ENCODE measurements around the gene PHLDB2. TPM values are rescaled to one million over a fixed set of nuclear protein-coding genes. Genes with fewer than 3 reads are reported as not detected.
A peak's percentile ranks its signal among the peaks of the same experiment; 100 is the strongest.

Gene PHLDB2
- polyA plus RNA-seq, 1 experiment, result 15.9 TPM

GRCh38 chr3:111998636-111999483 is 139.8 kb downstream of the PHLDB2 start, which contains the start of gene TAGLN3:
Gene TAGLN3 (plus strand): TSS chr3:111998922. CDS start chr3:111999423, 501 bp downstream.
- ChIA-PET POLR2A (interaction anchor here (1.4 kb wide), 1 partner anchor 20 kb away, joined by 4 read pairs; the partner anchor contains the start of gene ABHD10), CTCF (interaction anchor here (0.5 to 11.9 kb wide), 4 partner anchors 10 to 45 kb away, joined by 3 to 118 read pairs (median 18); no protein-coding TSS in a partner anchor)
- Histone ChIP-seq H3K27ac (ENCODE audit: low read depth, low read length) (peak within 1 kb of the TSS; percentile 49), H3K4me3 (ENCODE audit: low read depth, low read length) (peak within 1 kb of the TSS; percentile 55), H3K9me3 (ENCODE audit: control insufficient read depth, insufficient read depth, low read length) (no peaks in the 10 kb centered on the region), H3K27me3 (ENCODE audit: control insufficient read depth, insufficient read depth, low read length) (no peaks in the 10 kb centered on the region)
- no peak for DNase-seq (ENCODE audit: low read depth, low spot score)
- no peak for TF ChIP-seq CTCF (IDR thresholded peaks at IDR 0.05; ENCODE audit: low read depth, low read length)

- no peak for TF ChIP-seq CTCF (IDR thresholded peaks at IDR 0.05; ENCODE audit: low read depth, low read length)
- POLR2A ChIA-PET, result interaction anchor here (1.4 kb wide), 1 partner anchor 21 kb away, joined by 4 read pairs; the partner anchor contains the start of gene ABHD10
- H3K27ac ChIP-seq (ENCODE audit: low read depth, low read length), result peak overlapping the region; percentile 49
- CTCF ChIA-PET, result interaction anchor here (0.5 to 11.9 kb wide), 6 partner anchors 11 to 44 kb away, joined by 3 to 118 read pairs (median 18); no protein-coding TSS in a partner anchor
- no peak for DNase-seq (ENCODE audit: low read depth, low spot score)
- H3K27me3 ChIP-seq (ENCODE audit: control insufficient read depth, insufficient read depth, low read length), result no peaks in the 10 kb centered on the region
- no peaks in the 10 kb centered on the region for H3K9me3 ChIP-seq (ENCODE audit: control insufficient read depth, insufficient read depth, low read length)
- peak overlapping the region; percentile 55 for H3K4me3 ChIP-seq (ENCODE audit: low read depth, low read length)
Observed at GRCh38 chr3:111999484-112000324, 140.6 kb downstream of the PHLDB2 start.

GRCh38 chr3:112000367-112000771 is 141.3 kb downstream of the PHLDB2 start:
- no peak for TF ChIP-seq CTCF (IDR thresholded peaks at IDR 0.05; ENCODE audit: low read depth, low read length)
- no peaks in the 10 kb centered on the region for H3K27me3 ChIP-seq (ENCODE audit: control insufficient read depth, insufficient read depth, low read length)
- H3K9me3 ChIP-seq (ENCODE audit: control insufficient read depth, insufficient read depth, low read length), result no peaks in the 10 kb centered on the region
- no peak overlapping the region for H3K27ac ChIP-seq (ENCODE audit: low read depth, low read length)
- no peak overlapping the region for H3K4me3 ChIP-seq (ENCODE audit: low read depth, low read length)
- no peak for DNase-seq (ENCODE audit: low read depth, low spot score)
- POLR2A ChIA-PET, result no interaction called here
- CTCF ChIA-PET, result interaction anchor here (2.6 to 11.9 kb wide), 3 partner anchors 11 to 43 kb away, joined by 8 to 118 read pairs (median 31); no protein-coding TSS in a partner anchor

- no peak for TF ChIP-seq CTCF (IDR thresholded peaks at IDR 0.05; ENCODE audit: low read depth, low read length)
- Histone ChIP-seq H3K27ac (ENCODE audit: low read depth, low read length) (no peak overlapping the region), H3K9me3 (ENCODE audit: control insufficient read depth, insufficient read depth, low read length) (no peaks in the 10 kb centered on the region), H3K27me3 (ENCODE audit: control insufficient read depth, insufficient read depth, low read length) (no peaks in the 10 kb centered on the region), H3K4me3 (ENCODE audit: low read depth, low read length) (no peak overlapping the region)
- DNase-seq (ENCODE audit: low read depth, low spot score), result no peak
- CTCF ChIA-PET, result interaction anchor here (1.2 to 11.9 kb wide), 4 partner anchors 11 to 332 kb away, joined by 3 to 118 read pairs (median 20); no protein-coding TSS in a partner anchor
- POLR2A ChIA-PET, result no interaction called here
Observed at GRCh38 chr3:112000966-112001365, 141.9 kb downstream of the PHLDB2 start.
